Common myeloid progenitor, CD34-positive (primary cell): ENCODE results near the gene SLC50A1.
A peak's percentile ranks its signal among the peaks of the same experiment; 100 is the strongest.

Source experiments
- CTCF ChIA-PET: fragments of 350-600 bp; sonication (Branson Sonifier 250); formaldehyde crosslinking; loops from one replicate; lab custom pipeline; 2021; ENCODE audit warnings: antibody characterized with exemption; lab: Charles Lee
- POLR2A ChIA-PET: fragments of 350-600 bp; sonication (Branson Sonifier 250); formaldehyde crosslinking; loops from one replicate; lab custom pipeline; 2021; ENCODE audit warnings: antibody characterized with exemption; lab: Charles Lee
- DNase-seq, 3 donors: peaks; one replicate each; pipeline versions ENCODE4 v3.0.0 to v3.0.0-alpha.2; 2013
- H3K27ac ChIP-seq, 2 experiments: 1 replicate in 1 of 2; 2 replicates in 1 of 2; pipeline ENCODE4 v1.7.0; 2013; ENCODE audit warnings: inconsistent platforms in 2 of 2, low read length in 2 of 2, mild to moderate bottlenecking in 2 of 2, low read depth in 1 of 2, moderate library complexity in 1 of 2; ENCODE audit not compliant: severe bottlenecking in 2 of 2, insufficient read depth in 1 of 2, poor library complexity in 1 of 2
- H3K27me3 ChIP-seq, 5 experiments: replicated peaks in 2 of 5; 1 replicate in 3 of 5; 2 replicates in 2 of 5; pipeline versions ENCODE4 v1.6.1 to v1.7.0; 2013; ENCODE audit warnings: low read length in 4 of 5, mild to moderate bottlenecking in 2 of 5, moderate library complexity in 2 of 5, inconsistent platforms in 1 of 5; ENCODE audit not compliant: insufficient read depth in 5 of 5, control insufficient read depth in 4 of 5
- H3K36me3 ChIP-seq, 4 experiments: 1 replicate in 2 of 4; 2 replicates in 2 of 4; pipeline versions ENCODE4 v1.6.1 to v1.7.0; 2013; ENCODE audit warnings: low read length in 3 of 4, control low read depth in 1 of 4, mild to moderate bottlenecking in 1 of 4; ENCODE audit not compliant: control insufficient read depth in 4 of 4, insufficient read depth in 4 of 4
- H3K4me1 ChIP-seq, 4 experiments: 1 replicate in 3 of 4; 2 replicates in 1 of 4; pipeline versions ENCODE4 v1.6.1 to v1.7.1; 2013; ENCODE audit warnings: low read length in 3 of 4, mild to moderate bottlenecking in 3 of 4, control low read depth in 1 of 4, inconsistent platforms in 1 of 4, moderate library complexity in 1 of 4; ENCODE audit not compliant: control insufficient read depth in 4 of 4, insufficient read depth in 4 of 4; ENCODE audit errors: control extremely low read depth in 1 of 4
- H3K4me3 ChIP-seq, 7 experiments: 1 replicate in 4 of 7; 2 replicates in 3 of 7; pipeline versions ENCODE4 v1.5.1 to v1.7.0; 2013; ENCODE audit warnings: mild to moderate bottlenecking in 7 of 7, low read length in 6 of 7, moderate library complexity in 6 of 7, inconsistent platforms in 2 of 7, low read depth in 2 of 7, control low read depth in 1 of 7; ENCODE audit not compliant: insufficient read depth in 4 of 7, control insufficient read depth in 1 of 7; ENCODE audit errors: extremely low read depth in 1 of 7
- H3K9me3 ChIP-seq, 5 experiments: 1 replicate in 4 of 5; 2 replicates in 1 of 5; pipeline versions ENCODE4 v1.6.1 to v1.7.1; 2013; ENCODE audit warnings: low read length in 4 of 5, mild to moderate bottlenecking in 2 of 5, inconsistent platforms in 1 of 5, low read depth in 1 of 5, moderate library complexity in 1 of 5; ENCODE audit not compliant: control insufficient read depth in 4 of 5, insufficient read depth in 2 of 5; ENCODE audit errors: control extremely low read depth in 1 of 5
- WGBS: methylation state at CpG from one replicate; pipeline ENCODE4 v1.1.5; 2013; ENCODE audit not compliant: insufficient coverage; 5-methylcytosine and 5-hydroxymethylcytosine counted together

SLC50A1 gene

GRCh38 chr1:155105604-155106011 is 30.0 kb upstream of the SLC50A1 start:
- POLR2A ChIA-PET: no interaction called here
- no peak for DNase-seq
- H3K9me3 ChIP-seq: no peaks in the 10 kb centered on the region
- peaks cover 0 to 21% (median 16%) of the 10 kb centered on the region in 4 experiments for H3K4me1 ChIP-seq
- CTCF ChIA-PET: interaction anchor here (0.5 to 7.8 kb wide), 5 partner anchors 9 to 361 kb away, joined by 3 to 68 read pairs (median 7); partner anchors contain the start of gene KRTCAP2
- WGBS: 94% methylated on average over 6 of the region's 7 CpGs
- no peaks in the 10 kb centered on the region for H3K27me3 ChIP-seq
- H3K36me3 ChIP-seq: no peaks in the 10 kb centered on the region
- no peak overlapping the region for H3K4me3 ChIP-seq
- no peak overlapping the region for H3K27ac ChIP-seq

- ChIA-PET POLR2A (interaction anchor here (0.7 kb wide), 1 partner anchor 41 kb away, joined by 4 read pairs; no protein-coding TSS in a partner anchor), CTCF (interaction anchor here (0.9 to 7.8 kb wide), 7 partner anchors 11 to 61 kb away, joined by 3 to 68 read pairs (median 6); no protein-coding TSS in a partner anchor)
- 74% methylated on average over 3 of the region's 6 CpGs for WGBS
- H3K27ac ChIP-seq: no peak overlapping the region
- no peaks in the 10 kb centered on the region for H3K36me3 ChIP-seq
- H3K4me3 ChIP-seq: no peak overlapping the region
- no peaks in the 10 kb centered on the region for H3K9me3 ChIP-seq
- no peaks in the 10 kb centered on the region for H3K27me3 ChIP-seq
- DNase-seq: no peak
- peaks cover 0 to 26% (median 22%) of the 10 kb centered on the region in 4 experiments for H3K4me1 ChIP-seq
Observed at GRCh38 chr1:155106862-155107261, 28.8 kb upstream of the SLC50A1 start.

GRCh38 chr1:155107309-155108264 is 28.1 kb upstream of the SLC50A1 start:
- Histone ChIP-seq H3K27ac (no peak overlapping the region), H3K9me3 (no peaks in the 10 kb centered on the region), H3K4me1 (peaks cover 0 to 24% (median 15%) of the 10 kb centered on the region in 4 experiments), H3K4me3 (no peak overlapping the region), H3K27me3 (no peaks in the 10 kb centered on the region), H3K36me3 (no peaks in the 10 kb centered on the region)
- no peak for DNase-seq
- POLR2A ChIA-PET: interaction anchor here (0.5 to 0.6 kb wide), 2 partner anchors 22 to 468 kb away, joined by 3 to 4 read pairs; no protein-coding TSS in a partner anchor
- CTCF ChIA-PET: interaction anchor here (0.9 to 7.8 kb wide), 10 partner anchors 10 to 60 kb away, joined by 3 to 68 read pairs (median 4); no protein-coding TSS in a partner anchor
- WGBS: 99% methylated on average over 9 of the region's 12 CpGs

GRCh38 chr1:155108296-155108695 is 27.4 kb upstream of the SLC50A1 start:
- Histone ChIP-seq H3K4me3 (no peak overlapping the region), H3K36me3 (no peaks in the 10 kb centered on the region), H3K9me3 (no peaks in the 10 kb centered on the region), H3K27me3 (no peaks in the 10 kb centered on the region), H3K27ac (no peak overlapping the region), H3K4me1 (peaks cover 0 to 18% (median 13%) of the 10 kb centered on the region in 4 experiments)
- 100% methylated on average over 5 of the region's 5 CpGs for WGBS
- no peak for DNase-seq
- ChIA-PET POLR2A (interaction anchor here (0.5 to 0.6 kb wide), 2 partner anchors 21 to 467 kb away, joined by 3 to 4 read pairs; no protein-coding TSS in a partner anchor), CTCF (interaction anchor here (0.7 to 7.8 kb wide), 8 partner anchors 12 to 59 kb away, joined by 3 to 68 read pairs (median 4); no protein-coding TSS in a partner anchor)

DNA sequence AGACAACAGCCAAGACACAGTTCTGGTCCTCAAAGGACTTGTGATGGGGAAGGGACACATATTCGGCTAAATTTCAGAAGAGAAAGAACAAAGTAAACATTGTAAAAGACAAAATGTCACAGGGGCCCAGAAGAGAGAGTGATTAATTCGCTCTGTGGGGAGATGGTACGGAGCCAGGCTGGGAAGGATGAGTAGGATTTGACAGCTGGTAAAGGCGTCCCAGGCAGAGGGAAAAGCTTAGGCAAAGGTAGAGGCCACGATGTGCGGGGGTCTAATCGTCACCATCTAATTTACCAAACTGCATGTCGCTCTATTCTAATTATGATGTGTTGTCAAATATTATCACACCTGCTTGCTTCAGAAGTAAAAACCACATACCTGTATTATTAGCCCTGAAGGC is 25.3 kb upstream of the SLC50A1 start:
- 100% methylated on average over 3 of the region's 8 CpGs for WGBS
- no peaks in the 10 kb centered on the region for H3K27me3 ChIP-seq
- DNase-seq: no peak
- no peaks in the 10 kb centered on the region for H3K36me3 ChIP-seq
- CTCF ChIA-PET: interaction anchor here (0.7 to 2.0 kb wide), 10 partner anchors 8 to 62 kb away, joined by 3 to 10 read pairs (median 4); partner anchors contain the start of gene KRTCAP2
- peaks cover 0 to 18% (median 13%) of the 10 kb centered on the region in 4 experiments for H3K4me1 ChIP-seq
- no peak overlapping the region for H3K27ac ChIP-seq
- POLR2A ChIA-PET: no interaction called here
- no peaks in the 10 kb centered on the region for H3K9me3 ChIP-seq
- H3K4me3 ChIP-seq: no peak overlapping the region

DNA sequence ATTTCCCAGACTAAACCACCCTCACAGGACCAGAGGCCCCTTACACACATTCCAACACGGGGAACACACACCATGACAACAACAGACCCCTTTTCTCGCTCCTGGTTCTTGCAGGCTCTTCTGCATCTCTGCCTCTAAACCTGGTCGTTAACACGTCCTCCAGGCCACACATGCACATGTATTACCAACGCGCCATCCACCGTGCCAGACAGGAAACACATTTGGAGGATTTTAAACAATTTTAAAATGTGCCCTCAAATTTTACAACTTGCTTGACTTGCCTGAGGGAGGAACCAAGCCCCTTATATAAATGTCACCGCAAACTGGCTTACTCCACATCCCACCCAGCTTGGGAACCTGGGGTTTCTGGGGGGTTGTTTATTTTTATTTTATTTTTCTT is 24.8 kb upstream of the SLC50A1 start:
- WGBS: 11% methylated on average over 6 of the region's 8 CpGs
- DNase-seq: peak in 2 of 3 donors; percentile 72 to 81
- Histone ChIP-seq H3K27me3 (no peaks in the 10 kb centered on the region), H3K36me3 (no peaks in the 10 kb centered on the region), H3K27ac (no peak overlapping the region), H3K9me3 (no peaks in the 10 kb centered on the region), H3K4me3 (no peak overlapping the region), H3K4me1 (peaks cover 0 to 18% (median 13%) of the 10 kb centered on the region in 4 experiments)
- CTCF ChIA-PET: interaction anchor here (0.8 to 2.0 kb wide), 8 partner anchors 8 to 62 kb away, joined by 3 to 10 read pairs (median 5); partner anchors contain the start of gene KRTCAP2
- POLR2A ChIA-PET: interaction anchor here (0.9 kb wide), 1 partner anchor 25 kb away, joined by 3 read pairs; the partner anchor contains the start of gene SLC50A1
